Measurements from ENCODE around the gene BEST2.
A peak's percentile ranks its signal among the peaks of the same experiment; 100 is the strongest.

The BEST2 gene

GRCh38 chr19:12756150-12756883 is 4.7 kb downstream of the BEST2 start:
- in situ Hi-C loops (cut with HindIII; ENCODE audit: low sequenced_read_pairs): no loop called here

GRCh38 chr19:12757544-12758274 is 6.1 kb downstream of the BEST2 start:
- DNase-seq (ENCODE audit: low read depth, low spot score): peak; percentile 72
- peak overlapping the region; percentile 17 for H3K4me3 ChIP-seq (ENCODE audit: low read depth, low read length)
- in situ Hi-C loops (cut with HindIII; ENCODE audit: low sequenced_read_pairs): no loop called here
- peak; percentile 85 for TF ChIP-seq CTCF (IDR thresholded peaks at IDR 0.05; ENCODE audit: low read depth, low read length)

More at GRCh38 chr19:12756150-12756883, 4.7 kb downstream of the BEST2 start:
- no peak overlapping the region for H3K4me3 ChIP-seq (ENCODE audit: low read depth, low read length)
- TF ChIP-seq CTCF (IDR thresholded peaks at IDR 0.05; ENCODE audit: low read depth, low read length): no peak
- DNase-seq (ENCODE audit: low read depth, low spot score): no peak

- no peak overlapping the region for H3K4me3 ChIP-seq (ENCODE audit: low read depth, low read length)
- no peak for DNase-seq (ENCODE audit: low read depth, low spot score)
- in situ Hi-C loops (cut with HindIII; ENCODE audit: low sequenced_read_pairs): no loop called here
- no peak for TF ChIP-seq CTCF (IDR thresholded peaks at IDR 0.05; ENCODE audit: low read depth, low read length)
Observed at GRCh38 chr19:12759686-12760085, 8.1 kb downstream of the BEST2 start.

- TF ChIP-seq CTCF (IDR thresholded peaks at IDR 0.05; ENCODE audit: low read depth, low read length): no peak
- no peak overlapping the region for H3K4me3 ChIP-seq (ENCODE audit: low read depth, low read length)
- no peak for DNase-seq (ENCODE audit: low read depth, low spot score)
- in situ Hi-C loops (cut with HindIII; ENCODE audit: low sequenced_read_pairs): no loop called here
Observed at GRCh38 chr19:12763100-12763499, 11.5 kb downstream of the BEST2 start.

- no peak for DNase-seq (ENCODE audit: low read depth, low spot score)
- in situ Hi-C loops (cut with HindIII; ENCODE audit: low sequenced_read_pairs): no loop called here
- no peak for TF ChIP-seq CTCF (IDR thresholded peaks at IDR 0.05; ENCODE audit: low read depth, low read length)
- H3K4me3 ChIP-seq (ENCODE audit: low read depth, low read length): no peak overlapping the region
Observed at GRCh38 chr19:12764698-12765097, 13.1 kb downstream of the BEST2 start.

- H3K4me3 ChIP-seq (ENCODE audit: low read depth, low read length): peak overlapping the region; percentile 44
- in situ Hi-C loops (cut with HindIII; ENCODE audit: low sequenced_read_pairs): no loop called here
- peak; percentile 82 for DNase-seq (ENCODE audit: low read depth, low spot score)
- TF ChIP-seq CTCF (IDR thresholded peaks at IDR 0.05; ENCODE audit: low read depth, low read length): peak; percentile 82
Observed at GRCh38 chr19:12766051-12766521, 14.5 kb downstream of the BEST2 start.

Measured in astrocyte of the spinal cord (primary cell).